IgD-negative memory B cell (primary cell): Measurements from ENCODE around the gene DCP2. TPM values are rescaled to one million over a fixed set of nuclear protein-coding genes. Genes with fewer than 3 reads are reported as not detected.

Source experiments
- H3K27ac Mint-ChIP-seq, 3 donors: one replicate each; pipeline ENCODE4 v1.8.0; 2020 to 2022; ENCODE audit warnings: mild to moderate bottlenecking in 3 of 3, mixed read lengths in 3 of 3, moderate library complexity in 1 of 3
- H3K27me3 Mint-ChIP-seq: one replicate; pipeline ENCODE4 v1.8.0; 2021; ENCODE audit warnings: mixed read lengths
- H3K36me3 Mint-ChIP-seq: one replicate; pipeline ENCODE4 v1.8.0; 2020; ENCODE audit warnings: mild to moderate bottlenecking, mixed read lengths
- H3K4me1 Mint-ChIP-seq, 3 donors: one replicate each; pipeline ENCODE4 v1.8.0; 2020 to 2022; ENCODE audit warnings: mixed read lengths in 3 of 3, mild to moderate bottlenecking in 1 of 3
- H3K4me3 Mint-ChIP-seq, 4 donors: one replicate each; pipeline ENCODE4 v1.8.0; 2020 to 2022; ENCODE audit warnings: mild to moderate bottlenecking in 4 of 4, mixed read lengths in 4 of 4, moderate library complexity in 3 of 4
- H3K9me3 Mint-ChIP-seq, 3 donors: one replicate each; pipeline ENCODE4 v1.8.0; 2020 to 2021; ENCODE audit warnings: mixed read lengths in 3 of 3, mild to moderate bottlenecking in 1 of 3
- polyA plus RNA-seq: library from polyadenylated mRNA; unstranded; fragments of 300-500 nt; fragmentation: Illumina TruSeq; gene quantifications from one replicate; pipeline ENCODE4 v1.2.3, GENCODE V29; 2021

DCP2 gene
- polyA plus RNA-seq, 1 donor from 2014 or later: 73.7 TPM

DNA sequence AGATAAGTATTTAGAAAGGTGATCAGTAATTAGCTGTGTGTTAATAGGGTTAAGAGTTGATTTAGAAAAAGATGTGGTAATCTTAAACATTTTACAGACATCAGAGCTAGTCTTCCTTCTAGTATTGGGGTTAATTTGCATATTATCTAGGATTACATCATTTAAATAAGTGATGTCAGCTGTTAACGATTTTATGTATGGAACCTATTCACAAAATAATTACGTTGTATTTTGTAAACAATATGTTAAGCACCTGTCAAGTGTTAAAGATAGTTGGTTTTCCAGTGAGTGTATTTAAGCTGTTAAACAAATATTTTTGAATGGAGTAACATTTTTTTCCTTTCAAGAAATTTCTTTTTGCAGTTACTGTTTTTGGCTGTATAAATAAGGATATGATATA, 2.2 kb downstream of the DCP2 start:
- Mint-ChIP-seq H3K36me3 (peaks cover 1% of the 10 kb centered on the region), H3K4me3 (peak overlapping the region; percentile 41 to 100 (median 98)), H3K27me3 (no peaks in the 10 kb centered on the region), H3K9me3 (no peaks in the 10 kb centered on the region), H3K27ac (peak overlapping the region in 2 of 3 donors; percentile 89 to 96), H3K4me1 (peaks cover 30 to 62% (median 50%) of the 10 kb centered on the region in 3 donors)

- H3K36me3 Mint-ChIP-seq: peaks cover 1% of the 10 kb centered on the region
- peak overlapping the region in 1 of 3 donors; percentile 6 for H3K27ac Mint-ChIP-seq
- peaks cover 38 to 69% (median 57%) of the 10 kb centered on the region in 3 donors for H3K4me1 Mint-ChIP-seq
- no peaks in the 10 kb centered on the region for H3K27me3 Mint-ChIP-seq
- H3K4me3 Mint-ChIP-seq: peak overlapping the region in 3 of 4 donors; percentile 71 to 100 (median 96)
- no peaks in the 10 kb centered on the region for H3K9me3 Mint-ChIP-seq
Measured at GRCh38 chr5:112979723-112980122, 3.1 kb downstream of the DCP2 start.

GRCh38 chr5:112983363-112983762, 6.8 kb downstream of the DCP2 start:
- no peak overlapping the region for H3K4me3 Mint-ChIP-seq
- H3K27me3 Mint-ChIP-seq: no peaks in the 10 kb centered on the region
- no peaks in the 10 kb centered on the region for H3K9me3 Mint-ChIP-seq
- H3K27ac Mint-ChIP-seq: no peak overlapping the region
- H3K36me3 Mint-ChIP-seq: peaks cover 1% of the 10 kb centered on the region
- peaks cover 31 to 51% (median 47%) of the 10 kb centered on the region in 3 donors for H3K4me1 Mint-ChIP-seq

DNA sequence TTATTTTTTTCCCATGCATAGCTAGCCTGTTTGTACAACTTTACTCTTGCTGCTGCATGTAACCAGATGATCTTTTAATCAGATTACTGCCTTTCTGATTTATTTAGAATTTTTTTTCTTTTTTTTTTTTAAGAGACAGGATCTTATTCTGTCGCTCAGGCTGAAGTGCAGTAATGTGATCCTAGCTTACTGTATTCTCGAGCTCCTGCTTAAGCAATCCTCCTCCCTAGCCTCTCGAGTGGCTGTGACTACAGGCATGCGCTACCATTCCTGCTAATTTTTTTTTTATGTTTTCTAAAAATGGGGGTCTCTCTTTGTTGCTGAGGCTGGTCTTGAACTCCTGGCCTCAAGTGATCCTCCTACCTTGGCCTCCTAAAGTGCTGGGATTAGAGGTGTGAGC, 9.6 kb downstream of the DCP2 start:
- no peak overlapping the region for H3K4me3 Mint-ChIP-seq
- H3K27me3 Mint-ChIP-seq: no peaks in the 10 kb centered on the region
- no peak overlapping the region for H3K27ac Mint-ChIP-seq
- H3K36me3 Mint-ChIP-seq: peaks cover 1% of the 10 kb centered on the region
- peaks cover 24 to 45% (median 40%) of the 10 kb centered on the region in 3 donors for H3K4me1 Mint-ChIP-seq
- H3K9me3 Mint-ChIP-seq: no peaks in the 10 kb centered on the region

DNA sequence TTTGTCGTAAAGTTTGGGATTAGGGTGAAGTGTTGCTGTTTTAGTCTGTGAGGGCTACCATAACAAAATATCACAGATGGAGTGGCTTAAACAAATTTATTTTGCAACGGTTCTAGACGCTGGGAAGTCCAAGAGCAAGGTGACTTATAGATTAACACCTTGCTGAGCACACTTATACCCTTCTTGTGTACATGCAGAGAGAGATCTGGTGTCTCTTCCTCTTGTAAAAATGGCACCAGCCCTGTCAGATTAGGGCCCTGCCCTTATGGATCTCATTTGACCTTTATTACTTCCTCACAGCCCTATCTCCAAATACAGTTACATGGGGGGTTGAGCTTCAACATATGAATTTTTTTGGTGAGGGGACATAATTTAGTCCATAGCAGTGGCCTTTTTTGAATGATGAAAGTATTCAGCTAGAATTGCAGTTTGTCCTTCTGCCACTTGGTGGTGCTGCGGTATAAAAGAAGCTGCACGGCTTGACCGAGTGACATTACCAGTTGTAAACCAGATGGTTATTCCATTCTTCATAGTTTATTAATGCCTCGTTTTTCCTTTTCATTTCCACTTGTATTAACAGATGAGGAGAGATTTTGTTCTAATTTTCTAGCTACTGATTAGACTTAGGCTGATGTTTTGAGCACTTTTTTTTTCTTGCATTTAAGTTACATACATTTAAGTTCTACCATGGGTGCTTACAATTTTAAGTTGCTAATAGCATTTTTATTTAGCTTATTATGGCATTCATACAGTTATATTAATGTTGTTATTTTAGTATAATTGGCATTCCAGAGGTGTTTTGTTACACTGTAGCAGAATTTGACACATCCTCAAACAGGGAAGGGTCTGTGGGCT, 19.4 kb downstream of the DCP2 start:
- H3K27ac Mint-ChIP-seq: peak overlapping the region in 1 of 3 donors; percentile 10
- H3K4me1 Mint-ChIP-seq: peaks cover 5 to 14% (median 13%) of the 10 kb centered on the region in 3 donors

DNA sequence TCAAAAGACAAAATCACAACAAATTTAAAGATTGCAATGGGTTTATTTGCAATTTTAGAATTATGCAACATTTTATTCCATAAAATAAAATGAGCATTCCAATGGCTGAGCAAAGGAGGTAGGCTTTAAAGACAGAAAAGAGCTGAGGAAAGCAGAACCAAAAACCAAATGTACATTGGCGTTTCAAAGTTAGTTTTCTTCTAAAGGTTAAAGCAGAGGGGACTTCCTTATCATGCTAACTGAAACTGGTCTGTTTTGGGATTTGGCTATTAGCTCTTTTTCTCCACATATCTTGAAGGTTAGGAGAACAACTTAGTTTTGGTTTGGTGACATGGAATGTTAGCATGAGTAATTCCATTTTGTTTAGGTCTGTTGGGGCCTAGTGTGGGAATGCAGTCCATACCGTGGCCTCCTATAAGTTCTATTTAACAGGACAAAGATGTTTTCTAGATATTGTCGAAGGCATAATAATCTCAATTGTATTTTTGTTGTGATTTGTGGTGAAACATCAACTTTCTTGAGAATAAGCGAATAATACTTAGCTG, 20.3 kb downstream of the DCP2 start:
- H3K4me1 Mint-ChIP-seq: peaks cover 5 to 13% (median 12%) of the 10 kb centered on the region in 3 donors
- peaks cover 4% of the 10 kb centered on the region for H3K36me3 Mint-ChIP-seq
- H3K27me3 Mint-ChIP-seq: no peaks in the 10 kb centered on the region
- no peak overlapping the region for H3K27ac Mint-ChIP-seq
- no peaks in the 10 kb centered on the region for H3K9me3 Mint-ChIP-seq
- peak overlapping the region in 1 of 4 donors; percentile 5 for H3K4me3 Mint-ChIP-seq

More for the DNA sequence above, 19.4 kb downstream of the DCP2 start:
- H3K9me3 Mint-ChIP-seq: no peaks in the 10 kb centered on the region
- peaks cover 4% of the 10 kb centered on the region for H3K36me3 Mint-ChIP-seq
- no peaks in the 10 kb centered on the region for H3K27me3 Mint-ChIP-seq
- H3K4me3 Mint-ChIP-seq: no peak overlapping the region

- Mint-ChIP-seq H3K9me3 (no peaks in the 10 kb centered on the region), H3K36me3 (peaks cover 4% of the 10 kb centered on the region), H3K27ac (no peak overlapping the region), H3K4me3 (peak overlapping the region in 1 of 4 donors; percentile 52), H3K27me3 (no peaks in the 10 kb centered on the region), H3K4me1 (peaks cover 5 to 9% (median 6%) of the 10 kb centered on the region in 3 donors)
Measured at GRCh38 chr5:112998296-112998695, 21.7 kb downstream of the DCP2 start.

DNA sequence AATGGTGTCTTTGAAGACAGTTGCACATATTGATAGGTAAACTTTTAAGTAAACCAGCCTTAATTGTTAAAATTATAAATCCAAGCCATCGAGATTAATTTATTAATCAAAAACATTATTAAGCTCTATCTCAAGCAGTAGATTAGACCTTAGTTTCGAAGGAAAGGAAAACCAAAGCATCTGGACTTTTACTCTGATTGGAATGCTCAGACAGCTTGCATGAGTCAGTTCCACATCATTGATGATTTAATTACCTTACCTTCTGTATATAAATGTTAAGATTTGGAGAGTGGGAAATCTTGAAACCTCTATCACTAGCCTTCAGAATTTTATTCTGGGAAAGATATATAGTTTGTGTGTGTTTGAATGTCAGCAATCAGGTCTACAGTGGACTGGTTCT, 23.9 kb downstream of the DCP2 start:
- Mint-ChIP-seq H3K27me3 (no peaks in the 10 kb centered on the region), H3K4me3 (no peak overlapping the region), H3K9me3 (no peaks in the 10 kb centered on the region), H3K4me1 (peaks cover 4 to 9% (median 5%) of the 10 kb centered on the region in 3 donors), H3K27ac (no peak overlapping the region), H3K36me3 (peaks cover 4% of the 10 kb centered on the region)

- H3K4me1 Mint-ChIP-seq: peaks cover 0 to 5% (median 1%) of the 10 kb centered on the region in 3 donors
- H3K27ac Mint-ChIP-seq: no peak overlapping the region
- H3K9me3 Mint-ChIP-seq: no peaks in the 10 kb centered on the region
- H3K36me3 Mint-ChIP-seq: peaks cover 4% of the 10 kb centered on the region
- no peak overlapping the region for H3K4me3 Mint-ChIP-seq
- no peaks in the 10 kb centered on the region for H3K27me3 Mint-ChIP-seq
Measured at GRCh38 chr5:113002423-113002822, 25.8 kb downstream of the DCP2 start.

DNA sequence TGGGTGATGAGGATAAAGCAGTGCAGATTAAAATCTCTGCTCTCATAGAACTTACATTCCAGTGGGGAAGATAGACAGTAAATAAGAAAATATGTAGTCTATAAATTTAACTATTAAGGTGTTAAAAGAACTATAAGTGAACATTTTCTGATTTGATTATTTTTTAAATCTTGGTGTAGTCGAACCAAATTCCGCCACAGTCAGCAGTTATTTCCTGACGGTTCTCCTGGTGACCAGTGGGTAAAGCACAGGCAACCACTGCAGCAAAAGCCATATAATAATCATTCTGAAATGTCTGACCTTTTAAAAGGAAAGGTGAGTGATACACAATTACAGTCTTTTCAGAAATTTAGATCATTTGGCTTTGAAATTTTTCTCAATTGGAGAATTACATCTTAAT, 27.2 kb downstream of the DCP2 start:
- Mint-ChIP-seq H3K9me3 (no peaks in the 10 kb centered on the region), H3K36me3 (peaks cover 3% of the 10 kb centered on the region), H3K27ac (no peak overlapping the region), H3K4me1 (peaks cover 0 to 3% (median 1%) of the 10 kb centered on the region in 3 donors), H3K4me3 (no peak overlapping the region), H3K27me3 (no peaks in the 10 kb centered on the region)

- Mint-ChIP-seq H3K27ac (no peak overlapping the region), H3K9me3 (no peaks in the 10 kb centered on the region), H3K4me1 (peaks cover 0 to 1% (median 0%) of the 10 kb centered on the region in 3 donors), H3K4me3 (no peak overlapping the region), H3K36me3 (peaks cover 1% of the 10 kb centered on the region), H3K27me3 (no peaks in the 10 kb centered on the region)
Measured at GRCh38 chr5:113005454-113005853, 28.9 kb downstream of the DCP2 start.

DNA sequence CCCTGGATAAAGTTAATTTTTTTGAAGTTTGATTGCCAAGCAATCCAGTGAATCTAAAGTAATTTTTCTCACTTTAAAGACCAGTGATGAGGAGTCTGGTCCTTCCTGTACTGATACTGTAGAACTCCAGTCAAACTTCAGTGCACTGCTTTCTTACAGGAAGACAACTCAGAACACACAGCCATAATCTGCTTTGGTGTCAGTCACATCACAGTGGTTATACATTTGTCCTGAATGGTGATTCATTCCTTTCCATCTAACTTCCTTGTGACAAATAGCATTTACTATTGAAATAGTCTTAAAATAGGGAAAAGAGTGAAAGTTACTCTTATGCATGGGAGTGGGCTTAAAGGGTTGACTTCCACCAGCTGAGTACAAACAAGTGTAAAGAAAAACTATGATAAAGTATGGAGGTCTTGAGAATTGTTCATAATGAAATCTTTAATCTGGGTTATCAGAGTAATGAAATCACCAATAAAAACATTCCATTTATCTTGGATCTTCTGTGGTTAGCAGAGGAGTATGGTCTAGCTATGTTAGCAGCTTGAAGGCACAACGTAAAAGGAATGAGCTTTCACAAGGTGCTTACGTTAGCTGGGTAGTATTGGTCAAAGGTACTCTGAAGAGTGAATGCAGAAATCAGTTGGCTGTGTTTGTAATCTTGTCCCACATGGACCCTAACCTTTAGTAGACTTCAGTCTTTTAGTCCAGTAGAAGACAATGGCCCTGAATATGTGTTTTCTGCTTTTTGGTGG, 41.5 kb downstream of the DCP2 start:
- no peak overlapping the region for H3K27ac Mint-ChIP-seq
- no peaks in the 10 kb centered on the region for H3K27me3 Mint-ChIP-seq
- peaks cover 18 to 27% (median 22%) of the 10 kb centered on the region in 3 donors for H3K4me1 Mint-ChIP-seq
- H3K36me3 Mint-ChIP-seq: peaks cover 4% of the 10 kb centered on the region
- no peaks in the 10 kb centered on the region for H3K9me3 Mint-ChIP-seq
- no peak overlapping the region for H3K4me3 Mint-ChIP-seq

DNA sequence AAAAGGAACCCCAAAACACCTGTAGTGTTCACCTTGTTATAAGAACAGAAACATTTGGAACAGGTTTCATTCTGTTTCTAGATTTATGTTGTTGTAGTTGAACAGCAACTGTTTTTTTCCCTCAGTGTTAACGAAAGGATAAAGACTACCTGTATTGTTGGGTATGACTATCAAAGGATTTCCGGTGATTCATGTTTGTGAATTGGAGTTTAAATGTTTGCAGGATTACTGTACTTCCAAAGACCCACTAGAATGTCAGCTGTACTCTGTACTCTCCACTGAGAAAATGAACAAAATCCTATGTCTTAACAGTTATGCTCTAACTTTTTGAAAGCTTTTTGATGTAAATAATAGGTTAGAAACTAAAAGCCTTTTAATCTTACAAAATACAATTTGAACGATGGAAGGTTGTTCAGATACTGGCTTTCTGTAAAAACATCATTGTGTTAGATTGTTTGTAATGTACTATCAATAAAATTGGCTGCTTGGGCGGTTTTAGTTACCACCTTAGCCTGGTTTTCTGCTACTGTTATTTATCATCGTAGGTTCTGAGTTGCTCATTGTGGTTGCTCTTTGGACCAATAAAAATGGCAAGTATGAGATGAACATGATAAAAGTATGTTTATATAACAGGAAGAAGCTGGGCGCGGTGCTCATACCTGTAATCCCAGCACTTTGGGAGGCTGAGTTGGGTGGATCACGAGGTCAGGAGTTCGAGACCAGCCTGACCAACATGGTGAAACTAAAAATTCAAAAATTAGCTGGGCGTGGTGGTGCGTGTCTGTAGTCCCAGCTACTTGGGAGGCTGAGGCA, 44.1 kb downstream of the DCP2 start:
- peaks cover 5% of the 10 kb centered on the region for H3K36me3 Mint-ChIP-seq
- no peak overlapping the region for H3K27ac Mint-ChIP-seq
- no peaks in the 10 kb centered on the region for H3K27me3 Mint-ChIP-seq
- no peaks in the 10 kb centered on the region for H3K9me3 Mint-ChIP-seq
- H3K4me1 Mint-ChIP-seq: peaks cover 23 to 32% (median 26%) of the 10 kb centered on the region in 3 donors
- H3K4me3 Mint-ChIP-seq: peak overlapping the region in 1 of 4 donors; percentile 5

DNA sequence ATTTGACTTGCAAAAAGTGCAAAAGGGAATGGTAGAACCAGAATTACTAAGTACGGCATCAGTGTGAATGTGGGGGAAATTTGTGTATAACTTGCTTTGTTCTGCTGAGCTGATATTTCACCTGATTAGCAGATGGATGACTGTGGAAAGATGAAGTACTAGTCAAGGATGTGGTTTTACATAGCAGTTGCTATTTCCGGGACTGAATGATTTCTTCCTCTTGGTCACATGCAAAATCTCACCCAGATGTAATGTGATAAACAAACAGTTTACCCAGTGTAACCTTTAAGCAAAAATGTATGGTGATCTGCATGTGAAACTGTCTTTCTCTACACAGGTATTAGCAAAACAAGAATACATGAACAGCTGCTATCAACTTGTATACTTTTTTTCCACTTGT, 46.1 kb downstream of the DCP2 start:
- Mint-ChIP-seq H3K27me3 (no peaks in the 10 kb centered on the region), H3K36me3 (peaks cover 8% of the 10 kb centered on the region), H3K4me3 (peak overlapping the region in 2 of 4 donors; percentile 53 to 70), H3K9me3 (no peaks in the 10 kb centered on the region), H3K4me1 (peaks cover 23 to 26% (median 25%) of the 10 kb centered on the region in 3 donors), H3K27ac (peak overlapping the region in 2 of 3 donors; percentile 69 to 77)
